HepG2 (cell line): ENCODE data around the gene ARHGAP15. TPM values are rescaled to one million over a fixed set of nuclear protein-coding genes. Genes with fewer than 3 reads are reported as not detected.

ENCODE experiments used
- ATAC-seq: fragments of 200-7000 bp; cut with Tn5 transposase; 3 replicates; pipeline ENCODE4 v1.9.1; 2020; ENCODE audit warnings: mild to moderate bottlenecking, moderate library complexity
- BruUV-seq: library from RNA; stranded (reverse); fragments of 400-500 nt; replicated peaks from 2 replicates; lab custom pipeline; 2021; lab: Mats Ljungman, UMichigan
- CTCF ChIA-PET: fragments of 300-600 bp; formaldehyde crosslinking; extraction: SDS; loops from one replicate; lab custom pipeline; 2021; ENCODE audit warnings: low total read pairs, inconsistent platforms, low intra/inter-chr PET ratio; lab: Yijun Ruan, JAX
- POLR2A ChIA-PET: fragments of 350-600 bp; sonication (Branson Sonifier 250); formaldehyde crosslinking; loops from one replicate; lab custom pipeline; 2020; ENCODE audit warnings: antibody characterized with exemption, inconsistent platforms; lab: Yijun Ruan, JAX
- DNase-seq: peaks from one replicate; pipeline ENCODE4 v3.0.0-alpha.2; 2015; ENCODE audit warnings: low spot score
- FAIRE-seq: peaks from 3 replicates; lab custom pipeline; 2011; peaks lifted over from hg19 to GRCh38; lab: Jason Lieb, UNC
- H2AFZ ChIP-seq: one replicate; pipeline ENCODE4 v1.6.1; 2011; ENCODE audit warnings: low read length, inconsistent platforms
- H3K27ac ChIP-seq: fragments of 300-600 bp; 3 replicates; pipeline ENCODE4 v1.8.0; 2011; ENCODE audit warnings: mixed run types, mild to moderate bottlenecking, mixed read lengths, low read length, inconsistent platforms; ENCODE audit not compliant: insufficient read depth; ENCODE audit errors: extremely low read length
- H3K27me3 ChIP-seq, 2 experiments: fragments of 200-600 bp in 1 of 2; 2 replicates in 1 of 2; 3 replicates in 1 of 2; pipeline versions ENCODE4 v1.6.0 to v1.8.0; 2011; ENCODE audit warnings: low read length in 2 of 2, mild to moderate bottlenecking in 2 of 2, moderate library complexity in 2 of 2, inconsistent platforms in 1 of 2; ENCODE audit not compliant: insufficient read depth in 2 of 2, control insufficient read depth in 1 of 2
- H3K36me3 ChIP-seq, 2 experiments: fragments of 200-600 bp in 1 of 2; replicated peaks in 1 of 2; 2 replicates in 1 of 2; 3 replicates in 1 of 2; pipeline versions ENCODE4 v1.5.1 to v1.8.0; 2011; ENCODE audit warnings: low read length in 2 of 2, inconsistent platforms in 1 of 2; ENCODE audit not compliant: insufficient read depth in 2 of 2, control insufficient read depth in 1 of 2
- H3K4me1 ChIP-seq: 2 replicates; pipeline ENCODE4 v1.5.1; 2012; ENCODE audit warnings: low read length, inconsistent platforms; ENCODE audit not compliant: insufficient read depth
- H3K4me2 ChIP-seq: 2 replicates; pipeline ENCODE4 v1.6.0; 2011; ENCODE audit warnings: low read depth, low read length, inconsistent platforms
- H3K4me3 ChIP-seq, 3 experiments: fragments of 200-600 bp in 1 of 3; sonication (generic), shearing (Covaris generic) in 1 of 3; replicated peaks in 1 of 3; 2 replicates each; pipeline ENCODE4 v1.5.1; 2011 to 2016; ENCODE audit warnings: low read length in 3 of 3, inconsistent platforms in 2 of 3, low read depth in 2 of 3, mild to moderate bottlenecking in 2 of 3, control low read depth in 1 of 3, mixed read lengths in 1 of 3; ENCODE audit not compliant: insufficient read depth in 1 of 3
- H3K79me2 ChIP-seq: one replicate; pipeline ENCODE4 v1.6.1; 2011; ENCODE audit warnings: low read length, inconsistent platforms; ENCODE audit not compliant: insufficient read depth
- H3K9ac ChIP-seq: 2 replicates; pipeline ENCODE4 v1.6.0; 2011; ENCODE audit warnings: mild to moderate bottlenecking, low read depth, low read length, inconsistent platforms; ENCODE audit not compliant: insufficient read depth
- H3K9me3 ChIP-seq: 2 replicates; pipeline ENCODE4 v1.5.1; 2012; ENCODE audit warnings: mild to moderate bottlenecking, low read length
- H4K20me1 ChIP-seq: 2 replicates; pipeline ENCODE4 v1.6.0; 2011; ENCODE audit warnings: inconsistent platforms, mild to moderate bottlenecking, low read length, moderate library complexity; ENCODE audit not compliant: insufficient read depth
- CHCHD3 ChIP-seq: sonication (generic); formaldehyde crosslinking; IDR thresholded peaks from 2 replicates; pipeline ENCODE4 v1.8.0; 2022; ENCODE audit warnings: mild to moderate bottlenecking, missing genetic modification reagents, moderate library complexity
- KAT2B ChIP-seq: fragments of 150-350 bp; IDR thresholded peaks from 2 replicates; pipeline ENCODE4 v1.6.1; 2014; ENCODE audit warnings: low read depth, low read length, borderline replicate concordance
- KLF9 ChIP-seq: IDR thresholded peaks from 2 replicates; pipeline ENCODE4 v1.6.1; 2016; ENCODE audit warnings: low read depth
- NFYC ChIP-seq: IDR thresholded peaks from 2 replicates; pipeline ENCODE4 v1.6.1; 2016; ENCODE audit warnings: missing genetic modification reagents, missing compliant biosample characterization
- PCBP1 ChIP-seq: fragments of 200-400 bp; formaldehyde crosslinking; IDR thresholded peaks from 2 replicates; pipeline ENCODE4 v1.6.1; 2017; ENCODE audit warnings: mild to moderate bottlenecking, low read depth, low read length, borderline replicate concordance
- ZMYM4 ChIP-seq: sonication (generic); formaldehyde crosslinking; IDR thresholded peaks from 2 replicates; pipeline ENCODE4 v1.8.1; 2023; ENCODE audit warnings: mild to moderate bottlenecking, missing genetic modification reagents
- ZNF160 ChIP-seq: sonication (generic); formaldehyde crosslinking; IDR thresholded peaks from 2 replicates; pipeline ENCODE4 v1.8.0; 2022; ENCODE audit warnings: mild to moderate bottlenecking, inconsistent platforms, missing genetic modification reagents
- ZNF235 ChIP-seq: sonication (generic); formaldehyde crosslinking; IDR thresholded peaks from 2 replicates; pipeline ENCODE4 v1.8.1; 2023; ENCODE audit warnings: mild to moderate bottlenecking, missing genetic modification reagents, borderline replicate concordance
- ZNF354B ChIP-seq: sonication (generic); formaldehyde crosslinking; IDR thresholded peaks from 2 replicates; pipeline ENCODE4 v1.8.0; 2022; ENCODE audit warnings: mild to moderate bottlenecking, missing genetic modification reagents
- ZNF546 ChIP-seq: sonication (generic); formaldehyde crosslinking; conservative IDR thresholded peaks from 2 replicates; pipeline ENCODE4 v1.8.1; 2023; ENCODE audit warnings: mild to moderate bottlenecking, missing genetic modification reagents
- ZNF567 ChIP-seq: sonication (generic); formaldehyde crosslinking; IDR thresholded peaks from 2 replicates; pipeline ENCODE4 v1.8.1; 2023; ENCODE audit warnings: mild to moderate bottlenecking, missing genetic modification reagents, borderline replicate concordance
- ZNF777 ChIP-seq: sonication (generic); formaldehyde crosslinking; IDR thresholded peaks from 2 replicates; pipeline ENCODE4 v1.4.0; 2020; ENCODE audit warnings: missing genetic modification reagents
- ZNF83 ChIP-seq: sonication (generic); formaldehyde crosslinking; IDR thresholded peaks from 2 replicates; pipeline ENCODE4 v1.4.0; 2020; ENCODE audit warnings: missing genetic modification reagents, mild to moderate bottlenecking, borderline replicate concordance
- ZSCAN30 ChIP-seq: sonication (generic); formaldehyde crosslinking; IDR thresholded peaks from 2 replicates; pipeline ENCODE4 v1.5.0; 2020; ENCODE audit warnings: mild to moderate bottlenecking, missing genetic modification reagents
- WGBS: methylation state at CpG from one replicate; pipeline ENCODE4 v1.1.6; 2017; ENCODE audit warnings: low lambda C conversion rate; 5-methylcytosine and 5-hydroxymethylcytosine counted together
- in situ Hi-C: cut with HindIII; loops from 2 replicates; pipeline ENCODE4 v1.10.0; 2017; ENCODE audit warnings: low pct_unique_long_range_greater_than_20kb; ENCODE audit not compliant: extremely low pct_ligation_motif_present
- intact Hi-C: fragments of 100-400 bp; cut with micrococcal nuclease; formaldehyde crosslinking; loops from one replicate; pipeline ENCODE4 v1.10.0; 2022; ENCODE audit not compliant: unreplicated experiment
- polyA plus RNA-seq, 8 experiments: library from polyadenylated mRNA; depleted of rRNA in 3 of 8; stranded (reverse) in 7 of 8; unstranded in 1 of 8; fragments of >200 nt; fragmentation: Illumina TruSeq in 4 of 8; extraction: Trizol in 4 of 8; gene quantifications; 2 replicates each; pipeline versions ENCODE4 v1.2.1 to v1.2.3, GENCODE V29; 2011 to 2016; ENCODE audit warnings: low read depth in 4 of 8, missing spikeins in 1 of 8, mixed read lengths in 1 of 8; ENCODE audit not compliant: insufficient read depth in 1 of 8
- total RNA-seq, 5 experiments: library from RNA; depleted of rRNA; stranded (reverse); fragments of >200 nt; fragmentation: Illumina TruSeq; extraction: Trizol; gene quantifications; 2 replicates each; pipeline ENCODE4 v1.2.3, GENCODE V29; 2016; ENCODE audit warnings: low read depth in 1 of 5
- TF ChIP-seq, protein P1 (sequence below): IDR thresholded peaks from 2 replicates; pipeline ENCODE4 v1.6.1; 2018; ENCODE audit warnings: missing genetic modification reagents, mild to moderate bottlenecking, missing compliant biosample characterization
- TF ChIP-seq, protein P2 (sequence below): sonication (generic); formaldehyde crosslinking; IDR thresholded peaks from 2 replicates; pipeline ENCODE4 v1.4.0; 2020; ENCODE audit warnings: missing genetic modification reagents, low read depth, mild to moderate bottlenecking, borderline replicate concordance
- TF ChIP-seq, protein P3 (sequence below): sonication (generic); formaldehyde crosslinking; IDR thresholded peaks from 2 replicates; pipeline ENCODE4 v1.4.0; 2020; ENCODE audit warnings: missing genetic modification reagents
- TF ChIP-seq, protein P4 (sequence below): sonication (generic); formaldehyde crosslinking; IDR thresholded peaks from 2 replicates; pipeline ENCODE4 v1.5.0; 2020; ENCODE audit warnings: missing genetic modification reagents, mild to moderate bottlenecking, borderline replicate concordance

Gene ARHGAP15
- total and polyA plus RNA-seq, 2 of the 13 experiments (the other 11 are each of a cell fraction or from before 2014, with no cell fraction given): 0.04 TPM; not detected in 1

DNA sequence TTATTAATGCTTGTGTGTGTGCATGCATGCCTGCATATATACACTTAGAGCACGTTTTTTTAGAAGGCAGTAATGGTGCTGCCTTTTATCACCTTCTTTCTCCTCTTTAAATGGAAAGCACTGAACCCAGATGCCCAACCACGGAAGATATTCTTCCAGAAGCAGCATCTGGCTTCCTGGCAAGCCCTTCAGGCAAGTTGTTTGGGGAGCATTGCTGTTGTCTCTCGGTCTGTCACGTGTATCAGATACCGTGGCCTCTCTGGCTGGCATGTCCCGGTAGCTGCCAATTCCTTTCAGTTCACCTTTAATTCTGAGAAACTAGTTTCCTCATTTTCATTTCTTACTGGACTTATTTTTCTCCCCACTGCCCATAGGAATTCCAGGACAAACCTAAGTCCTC lies 587.8 kb downstream of the ARHGAP15 start:
- Histone ChIP-seq H3K36me3 (no peaks in the 10 kb centered on the region), H3K4me1 (no peaks in the 10 kb centered on the region), H3K79me2 (no peaks in the 10 kb centered on the region), H3K4me2 (no peak overlapping the region), H2AFZ (no peak overlapping the region), H3K27ac (no peak overlapping the region), H3K4me3 (no peak overlapping the region), H4K20me1 (no peaks in the 10 kb centered on the region), H3K9me3 (0 out of 2 replicates have a peak, but pooled peaks cover 11% of the 10 kb centered on the region), H3K9ac (no peak overlapping the region), H3K27me3 (no peaks in the 10 kb centered on the region)
- in situ Hi-C loops (no loop called here), intact Hi-C loops (no loop called here)
- ChIA-PET POLR2A (no interaction called here), CTCF (no interaction called here)
- no peak for ATAC-seq
- TF ChIP-seq ZNF777 (CRISPR knock-in tag) (no peak), KAT2B (no peak), ZNF83 (CRISPR knock-in tag) (no peak), KLF9 (CRISPR knock-in tag) (no peak), ZNF567 (CRISPR knock-in tag) (no peak), CHCHD3 (CRISPR knock-in tag) (no peak), ZNF354B (no peak), NFYC (CRISPR knock-in tag) (no peak), ZSCAN30 (CRISPR knock-in tag) (no peak), ZNF546 (CRISPR knock-in tag) (no peak), ZMYM4 (CRISPR knock-in tag) (no peak), ZNF160 (CRISPR knock-in tag) (no peak), PCBP1 (no peak), ZNF235 (CRISPR knock-in tag) (no peak)
- TF ChIP-seq, protein P1, sequence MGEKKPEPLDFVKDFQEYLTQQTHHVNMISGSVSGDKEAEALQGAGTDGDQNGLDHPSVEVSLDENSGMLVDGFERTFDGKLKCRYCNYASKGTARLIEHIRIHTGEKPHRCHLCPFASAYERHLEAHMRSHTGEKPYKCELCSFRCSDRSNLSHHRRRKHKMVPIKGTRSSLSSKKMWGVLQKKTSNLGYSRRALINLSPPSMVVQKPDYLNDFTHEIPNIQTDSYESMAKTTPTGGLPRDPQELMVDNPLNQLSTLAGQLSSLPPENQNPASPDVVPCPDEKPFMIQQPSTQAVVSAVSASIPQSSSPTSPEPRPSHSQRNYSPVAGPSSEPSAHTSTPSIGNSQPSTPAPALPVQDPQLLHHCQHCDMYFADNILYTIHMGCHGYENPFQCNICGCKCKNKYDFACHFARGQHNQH (CRISPR knock-in tag): no peak
- TF ChIP-seq, protein P2, sequence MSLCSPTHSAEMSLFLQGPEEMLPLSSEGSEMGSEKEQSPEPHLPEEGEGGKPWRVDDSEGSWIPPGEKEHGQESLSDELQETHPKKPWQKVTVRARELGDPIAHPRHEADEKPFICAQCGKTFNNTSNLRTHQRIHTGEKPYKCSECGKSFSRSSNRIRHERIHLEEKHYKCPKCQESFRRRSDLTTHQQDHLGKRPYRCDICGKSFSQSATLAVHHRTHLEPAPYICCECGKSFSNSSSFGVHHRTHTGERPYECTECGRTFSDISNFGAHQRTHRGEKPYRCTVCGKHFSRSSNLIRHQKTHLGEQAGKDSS (CRISPR knock-in tag): no peak
- TF ChIP-seq, protein P3, sequence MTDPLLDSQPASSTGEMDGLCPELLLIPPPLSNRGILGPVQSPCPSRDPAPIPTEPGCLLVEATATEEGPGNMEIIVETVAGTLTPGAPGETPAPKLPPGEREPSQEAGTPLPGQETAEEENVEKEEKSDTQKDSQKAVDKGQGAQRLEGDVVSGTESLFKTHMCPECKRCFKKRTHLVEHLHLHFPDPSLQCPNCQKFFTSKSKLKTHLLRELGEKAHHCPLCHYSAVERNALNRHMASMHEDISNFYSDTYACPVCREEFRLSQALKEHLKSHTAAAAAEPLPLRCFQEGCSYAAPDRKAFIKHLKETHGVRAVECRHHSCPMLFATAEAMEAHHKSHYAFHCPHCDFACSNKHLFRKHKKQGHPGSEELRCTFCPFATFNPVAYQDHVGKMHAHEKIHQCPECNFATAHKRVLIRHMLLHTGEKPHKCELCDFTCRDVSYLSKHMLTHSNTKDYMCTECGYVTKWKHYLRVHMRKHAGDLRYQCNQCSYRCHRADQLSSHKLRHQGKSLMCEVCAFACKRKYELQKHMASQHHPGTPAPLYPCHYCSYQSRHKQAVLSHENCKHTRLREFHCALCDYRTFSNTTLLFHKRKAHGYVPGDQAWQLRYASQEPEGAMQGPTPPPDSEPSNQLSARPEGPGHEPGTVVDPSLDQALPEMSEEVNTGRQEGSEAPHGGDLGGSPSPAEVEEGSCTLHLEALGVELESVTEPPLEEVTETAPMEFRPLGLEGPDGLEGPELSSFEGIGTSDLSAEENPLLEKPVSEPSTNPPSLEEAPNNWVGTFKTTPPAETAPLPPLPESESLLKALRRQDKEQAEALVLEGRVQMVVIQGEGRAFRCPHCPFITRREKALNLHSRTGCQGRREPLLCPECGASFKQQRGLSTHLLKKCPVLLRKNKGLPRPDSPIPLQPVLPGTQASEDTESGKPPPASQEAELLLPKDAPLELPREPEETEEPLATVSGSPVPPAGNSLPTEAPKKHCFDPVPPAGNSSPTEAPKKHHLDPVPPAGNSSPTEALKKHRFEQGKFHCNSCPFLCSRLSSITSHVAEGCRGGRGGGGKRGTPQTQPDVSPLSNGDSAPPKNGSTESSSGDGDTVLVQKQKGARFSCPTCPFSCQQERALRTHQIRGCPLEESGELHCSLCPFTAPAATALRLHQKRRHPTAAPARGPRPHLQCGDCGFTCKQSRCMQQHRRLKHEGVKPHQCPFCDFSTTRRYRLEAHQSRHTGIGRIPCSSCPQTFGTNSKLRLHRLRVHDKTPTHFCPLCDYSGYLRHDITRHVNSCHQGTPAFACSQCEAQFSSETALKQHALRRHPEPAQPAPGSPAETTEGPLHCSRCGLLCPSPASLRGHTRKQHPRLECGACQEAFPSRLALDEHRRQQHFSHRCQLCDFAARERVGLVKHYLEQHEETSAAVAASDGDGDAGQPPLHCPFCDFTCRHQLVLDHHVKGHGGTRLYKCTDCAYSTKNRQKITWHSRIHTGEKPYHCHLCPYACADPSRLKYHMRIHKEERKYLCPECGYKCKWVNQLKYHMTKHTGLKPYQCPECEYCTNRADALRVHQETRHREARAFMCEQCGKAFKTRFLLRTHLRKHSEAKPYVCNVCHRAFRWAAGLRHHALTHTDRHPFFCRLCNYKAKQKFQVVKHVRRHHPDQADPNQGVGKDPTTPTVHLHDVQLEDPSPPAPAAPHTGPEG (CRISPR knock-in tag): no peak
- TF ChIP-seq, protein P4, sequence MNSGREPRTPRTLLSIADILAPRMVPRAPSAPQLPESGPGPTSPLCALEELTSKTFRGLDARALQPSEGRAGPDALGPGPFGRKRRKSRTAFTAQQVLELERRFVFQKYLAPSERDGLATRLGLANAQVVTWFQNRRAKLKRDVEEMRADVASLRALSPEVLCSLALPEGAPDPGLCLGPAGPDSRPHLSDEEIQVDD (CRISPR knock-in tag): no peak
- DNase-seq: no peak
- WGBS: under 1% methylated on average over 6 of the region's 6 CpGs
- no peak for FAIRE-seq
- no TSS peak for BruUV-seq
